ENCODE measurements around the gene NR6A1.

GRCh38 chr9:124626276-124626675 is 144.8 kb downstream of the NR6A1 start:
- TF ChIP-seq CTCF (IDR thresholded peaks at IDR 0.05; ENCODE audit: insufficient read depth, low read length): no peak
- no peak for TF ChIP-seq POLR2AphosphoS5 (IDR thresholded peaks at IDR 0.05; ENCODE audit: low read depth)
- no peak for TF ChIP-seq GABPA (IDR thresholded peaks at IDR 0.05; ENCODE audit: low read depth)

Data from HL-60 (cell line).